ENCODE results near the gene ZYX. TPM values are rescaled to one million over a fixed set of nuclear protein-coding genes. Genes with fewer than 3 reads are reported as not detected.
A peak's percentile ranks its signal among the peaks of the same experiment; 100 is the strongest.

Gene ZYX
- total and polyA plus RNA-seq, 9 of the 15 experiments (the other 6 are each of a cell fraction or from before 2014, with no cell fraction given) = 1.8 to 130 (median 15.7) TPM

- ChIA-PET CTCF (ENCODE audit: low intra/inter-chr PET ratio) (interaction anchor here (0.6 kb wide), 2 partner anchors 778 to 1405 kb away, joined by 3 to 4 read pairs; no protein-coding TSS in a partner anchor), POLR2A (interaction anchor here (0.6 kb wide), 1 partner anchor 8 kb away, joined by 3 read pairs; no protein-coding TSS in a partner anchor)
- no TSS peak for BruUV-seq (replicated peaks)
- H3K27me3 ChIP-seq (ENCODE audit: control insufficient read depth in 2 of 2, insufficient read depth in 2 of 2, low read length in 2 of 2) = no peaks in the 10 kb centered on the region
- ATAC-seq (no peak), FAIRE-seq (no peak), DNase-seq (ENCODE audit: extremely low read depth in 1 of 4, low spot score in 3 of 4) (no peak)
- H3K4me3 ChIP-seq = no peak overlapping the region
- H3K9me1 ChIP-seq (ENCODE audit: control insufficient read depth, insufficient read depth, low read length) = no peaks in the 10 kb centered on the region
- H4K20me1 ChIP-seq (replicated peaks; ENCODE audit: control insufficient read depth, insufficient read depth, low read length) = no peaks in the 10 kb centered on the region
- H3K27ac ChIP-seq (ENCODE audit: extremely low read depth, low read depth, low read length) = no peak overlapping the region; the same call in 2 of the 3 replicates
- H3K4me1 ChIP-seq (replicated peaks in 1 of 2; ENCODE audit: control insufficient read depth in 2 of 2, insufficient read depth in 2 of 2, low read length in 2 of 2) = peaks cover 9 to 14% of the 10 kb centered on the region in 2 experiments
- intact Hi-C loops (cut with micrococcal nuclease) = no loop called here
- in situ Hi-C loops (cut with MboI) = no loop called here
- TF ChIP-seq EHMT2 (IDR thresholded peaks at IDR 0.05) (no peak), PPARD (CRISPR knock-in tag; IDR thresholded peaks at IDR 0.05) (no peak), FOSL1 (tag; conservative IDR thresholded peaks at IDR 0.05) (peak; percentile 68), ATF3 (IDR thresholded peaks at IDR 0.05) (peak; percentile 55; the same call in 1 of the 2 replicates), ATF3 (CRISPR knock-in tag; conservative IDR thresholded peaks at IDR 0.05) (no peak), ETS1 (conservative IDR thresholded peaks at IDR 0.05; ENCODE audit: control insufficient read depth, low read depth, low read length) (no peak), SAP30 (IDR thresholded peaks at IDR 0.05; ENCODE audit: borderline replicate concordance, insufficient read depth, low read depth, low read length, poor library complexity, severe bottlenecking) (no peak), RREB1 (CRISPR knock-in tag; IDR thresholded peaks at IDR 0.05) (no peak), TGIF2 (CRISPR knock-in tag; IDR thresholded peaks at IDR 0.05) (no peak), NFATC3 (IDR thresholded peaks at IDR 0.05) (no peak), ETV1 (tag; conservative IDR thresholded peaks at IDR 0.05; ENCODE audit: low read depth) (no peak), MCM5 (IDR thresholded peaks at IDR 0.05; ENCODE audit: low read depth) (no peak), CEBPB (tag; IDR thresholded peaks at IDR 0.05) (peak; percentile 70)
- no peak overlapping the region for H3K9ac ChIP-seq (ENCODE audit: insufficient read depth in 1 of 2, low read depth in 2 of 2, low read length in 2 of 2)
- H3K4me2 ChIP-seq (ENCODE audit: insufficient read depth, low read length) = no peak overlapping the region
- no peaks in the 10 kb centered on the region for H3K36me3 ChIP-seq (ENCODE audit: control insufficient read depth, insufficient read depth, low read length)
- H3K79me2 ChIP-seq (ENCODE audit: control insufficient read depth, insufficient read depth, low read length) = no peaks in the 10 kb centered on the region
- peak overlapping the region; percentile 28; the same call in 1 of the 2 replicates for H2AFZ ChIP-seq (ENCODE audit: low read depth, low read length)
- 43% methylated on average over 10 of the region's 10 CpGs for WGBS (ENCODE audit: insufficient coverage, low coverage, missing lambda C conversion rate)
- peaks cover 4% of the 10 kb centered on the region; the same call in 1 of the 2 replicates for H3K9me3 ChIP-seq (replicated peaks; ENCODE audit: control insufficient read depth, insufficient read depth, low read depth, low read length)
Measured at GRCh38 chr7:143429770-143430698, 48.9 kb downstream of the ZYX start.

All from K562 (cell line).